ENCODE measurements around the gene DLX6.

DLX6 gene

DNA sequence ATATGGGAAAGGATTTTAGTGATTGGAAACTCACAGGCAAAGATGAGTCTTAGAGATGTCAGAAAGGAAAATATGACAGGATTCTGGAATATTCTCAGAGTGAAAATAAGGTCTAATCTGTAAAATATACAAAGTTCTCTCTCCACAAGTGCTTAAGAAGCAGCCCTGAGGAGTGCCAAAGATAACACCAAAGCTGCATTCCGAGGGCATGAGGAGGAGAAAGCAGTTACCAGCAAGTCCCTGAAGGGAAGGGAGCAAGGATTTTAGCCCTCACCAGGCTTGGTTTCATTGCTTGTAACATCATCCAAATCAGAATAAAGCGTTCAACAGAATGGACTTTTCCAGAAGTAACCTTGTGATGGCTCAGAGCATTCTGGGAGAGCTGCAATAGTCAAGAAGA lies 31.4 kb upstream of the DLX6 start:
- peak; percentile 38 for DNase-seq
- TF ChIP-seq, protein P1, sequence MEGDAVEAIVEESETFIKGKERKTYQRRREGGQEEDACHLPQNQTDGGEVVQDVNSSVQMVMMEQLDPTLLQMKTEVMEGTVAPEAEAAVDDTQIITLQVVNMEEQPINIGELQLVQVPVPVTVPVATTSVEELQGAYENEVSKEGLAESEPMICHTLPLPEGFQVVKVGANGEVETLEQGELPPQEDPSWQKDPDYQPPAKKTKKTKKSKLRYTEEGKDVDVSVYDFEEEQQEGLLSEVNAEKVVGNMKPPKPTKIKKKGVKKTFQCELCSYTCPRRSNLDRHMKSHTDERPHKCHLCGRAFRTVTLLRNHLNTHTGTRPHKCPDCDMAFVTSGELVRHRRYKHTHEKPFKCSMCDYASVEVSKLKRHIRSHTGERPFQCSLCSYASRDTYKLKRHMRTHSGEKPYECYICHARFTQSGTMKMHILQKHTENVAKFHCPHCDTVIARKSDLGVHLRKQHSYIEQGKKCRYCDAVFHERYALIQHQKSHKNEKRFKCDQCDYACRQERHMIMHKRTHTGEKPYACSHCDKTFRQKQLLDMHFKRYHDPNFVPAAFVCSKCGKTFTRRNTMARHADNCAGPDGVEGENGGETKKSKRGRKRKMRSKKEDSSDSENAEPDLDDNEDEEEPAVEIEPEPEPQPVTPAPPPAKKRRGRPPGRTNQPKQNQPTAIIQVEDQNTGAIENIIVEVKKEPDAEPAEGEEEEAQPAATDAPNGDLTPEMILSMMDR (IDR thresholded peaks at IDR 0.05; ENCODE audit: low read depth, low read length, missing control alignments): no peak
- in situ Hi-C loops (cut with HindIII; ENCODE audit: low pct_ligation_motif_present, low sequenced_read_pairs): no loop called here
- H3K27me3 ChIP-seq (replicated peaks): no peaks in the 10 kb centered on the region
- no peaks in the 10 kb centered on the region for H3K36me3 ChIP-seq (replicated peaks)
- H3K27ac ChIP-seq: no peak overlapping the region
- H3K4me3 ChIP-seq (ENCODE audit: low read depth, low read length): no peak overlapping the region

DNA sequence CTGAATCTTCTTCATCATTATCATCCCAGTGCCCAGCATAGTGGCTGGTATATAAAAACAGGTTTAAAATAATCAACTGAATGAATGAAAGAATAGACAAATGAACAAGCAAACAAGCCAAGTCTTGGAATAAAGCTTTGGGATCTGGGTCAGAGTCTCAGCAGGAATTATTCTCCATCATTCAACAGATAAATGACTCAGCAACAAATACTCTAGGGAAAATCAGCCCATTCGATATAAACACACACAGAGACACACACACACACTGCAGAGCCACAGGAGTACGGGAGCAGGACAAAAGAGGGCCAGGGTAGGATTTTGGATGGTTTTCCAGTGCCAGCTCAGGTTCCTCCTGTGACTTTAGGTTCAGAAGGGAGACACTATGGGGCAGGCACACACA lies 29.2 kb upstream of the DLX6 start:
- TF ChIP-seq, protein P1 (IDR thresholded peaks at IDR 0.05; ENCODE audit: low read depth, low read length, missing control alignments): no peak
- in situ Hi-C loops (cut with HindIII; ENCODE audit: low pct_ligation_motif_present, low sequenced_read_pairs): no loop called here
- no peaks in the 10 kb centered on the region for H3K27me3 ChIP-seq (replicated peaks)
- H3K4me3 ChIP-seq (ENCODE audit: low read depth, low read length): no peak overlapping the region
- no peak for DNase-seq
- no peaks in the 10 kb centered on the region for H3K36me3 ChIP-seq (replicated peaks)
- H3K27ac ChIP-seq: no peak overlapping the region

GRCh38 chr7:96977445-96977844 lies 27.9 kb upstream of the DLX6 start:
- in situ Hi-C loops (cut with HindIII; ENCODE audit: low pct_ligation_motif_present, low sequenced_read_pairs): no loop called here
- no peak for DNase-seq
- TF ChIP-seq, protein P1 (IDR thresholded peaks at IDR 0.05; ENCODE audit: low read depth, low read length, missing control alignments): no peak
- no peaks in the 10 kb centered on the region for H3K27me3 ChIP-seq (replicated peaks)
- no peak overlapping the region for H3K4me3 ChIP-seq (ENCODE audit: low read depth, low read length)
- no peaks in the 10 kb centered on the region for H3K36me3 ChIP-seq (replicated peaks)
- H3K27ac ChIP-seq: no peak overlapping the region

GRCh38 chr7:96979551-96980276 lies 25.6 kb upstream of the DLX6 start:
- Histone ChIP-seq H3K36me3 (replicated peaks) (no peaks in the 10 kb centered on the region), H3K27ac (no peak overlapping the region), H3K27me3 (replicated peaks) (no peaks in the 10 kb centered on the region), H3K4me3 (ENCODE audit: low read depth, low read length) (no peak overlapping the region)
- TF ChIP-seq, protein P1 (IDR thresholded peaks at IDR 0.05; ENCODE audit: low read depth, low read length, missing control alignments): no peak
- DNase-seq: no peak
- in situ Hi-C loops (cut with HindIII; ENCODE audit: low pct_ligation_motif_present, low sequenced_read_pairs): no loop called here

GRCh38 chr7:96982586-96982985 lies 22.8 kb upstream of the DLX6 start:
- in situ Hi-C loops (cut with HindIII; ENCODE audit: low pct_ligation_motif_present, low sequenced_read_pairs): no loop called here
- Histone ChIP-seq H3K4me3 (ENCODE audit: low read depth, low read length) (no peak overlapping the region), H3K27ac (no peak overlapping the region), H3K36me3 (replicated peaks) (no peaks in the 10 kb centered on the region), H3K27me3 (replicated peaks) (peaks cover 3% of the 10 kb centered on the region)
- TF ChIP-seq, protein P1 (IDR thresholded peaks at IDR 0.05; ENCODE audit: low read depth, low read length, missing control alignments): no peak
- DNase-seq: no peak

DNA sequence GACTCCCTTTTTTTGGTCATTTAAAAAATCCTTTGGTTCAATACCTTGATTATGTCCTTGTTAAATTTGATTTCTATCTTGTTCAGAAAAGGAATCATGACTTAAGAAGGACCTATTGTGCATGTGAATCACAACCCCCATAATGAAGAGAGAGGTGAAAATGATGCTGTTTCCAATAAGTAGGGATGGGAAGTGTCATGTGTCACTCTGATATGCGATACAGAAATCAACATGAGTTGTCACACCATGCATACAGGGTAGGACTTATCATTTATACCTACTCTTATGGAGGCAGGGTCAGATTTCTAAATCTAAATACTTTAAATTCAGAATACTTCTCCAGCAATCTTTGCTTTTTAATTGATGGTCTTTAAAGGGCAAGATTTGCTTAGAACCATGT lies 19.4 kb upstream of the DLX6 start:
- in situ Hi-C loops (cut with HindIII; ENCODE audit: low pct_ligation_motif_present, low sequenced_read_pairs): no loop called here
- no peak for DNase-seq
- Histone ChIP-seq H3K27ac (no peak overlapping the region), H3K4me3 (ENCODE audit: low read depth, low read length) (no peak overlapping the region), H3K27me3 (replicated peaks) (peaks cover 35% of the 10 kb centered on the region), H3K36me3 (replicated peaks) (no peaks in the 10 kb centered on the region)
- TF ChIP-seq, protein P1 (IDR thresholded peaks at IDR 0.05; ENCODE audit: low read depth, low read length, missing control alignments): no peak
